Activated CD8-positive, alpha-beta T cell treated with anti-CD3 and anti-CD28 coated beads, Interleukin-2, amount 10 ng/mL, durations not matched to agents 7 days and 5 days (primary cell): ENCODE data around the gene SLC4A8. TPM values are rescaled to one million over a fixed set of nuclear protein-coding genes. Genes with fewer than 3 reads are reported as not detected.
"Not testable (repeated sequence)": the region's sequence is repeated elsewhere in the genome, so short reads cannot be mapped to it uniquely, and the experiment has no call there.

Experiments
- ATAC-seq: fragments of 150-1000 bp; cut with Tn5 transposase; one replicate; pipeline ENCODE4 v1.10.0; 2021; ENCODE audit warnings: moderate library complexity
- CTCF ChIA-PET: fragments of 350-600 bp; sonication (Branson Sonifier 250); formaldehyde crosslinking; loops from one replicate; lab custom pipeline; 2021; ENCODE audit warnings: antibody characterized with exemption; lab: Charles Lee
- POLR2A ChIA-PET: fragments of 350-600 bp; sonication (Branson Sonifier 250); formaldehyde crosslinking; loops from one replicate; lab custom pipeline; 2021; ENCODE audit warnings: antibody characterized with exemption; lab: Charles Lee
- DNase-seq: peaks from one replicate; pipeline ENCODE4 v3.0.0-alpha.2; 2020
- H3K27ac Mint-ChIP-seq: one replicate; pipeline ENCODE4 v1.8.0; 2021; ENCODE audit warnings: mild to moderate bottlenecking, mixed read lengths
- H3K27me3 Mint-ChIP-seq: one replicate; pipeline ENCODE4 v1.8.0; 2021; ENCODE audit warnings: low read depth, mixed read lengths
- H3K36me3 Mint-ChIP-seq: one replicate; pipeline ENCODE4 v1.8.0; 2021; ENCODE audit warnings: low read depth, mixed read lengths
- H3K4me1 Mint-ChIP-seq: one replicate; pipeline ENCODE4 v1.8.0; 2021; ENCODE audit warnings: low read depth, mixed read lengths
- H3K4me3 Mint-ChIP-seq: one replicate; pipeline ENCODE4 v1.8.0; 2021; ENCODE audit warnings: mild to moderate bottlenecking, mixed read lengths
- H3K9me3 Mint-ChIP-seq: one replicate; pipeline ENCODE4 v1.8.0; 2022; ENCODE audit warnings: mixed read lengths; ENCODE audit not compliant: insufficient read depth
- total RNA-seq, 2 experiments: library from RNA; stranded (reverse); gene quantifications; one replicate each; pipeline ENCODE4 v1.2.3, GENCODE V29; 2021

The SLC4A8 gene
- total RNA-seq, 2 experiments from 2014 or later, result 11.4 to 12.6 TPM

DNA sequence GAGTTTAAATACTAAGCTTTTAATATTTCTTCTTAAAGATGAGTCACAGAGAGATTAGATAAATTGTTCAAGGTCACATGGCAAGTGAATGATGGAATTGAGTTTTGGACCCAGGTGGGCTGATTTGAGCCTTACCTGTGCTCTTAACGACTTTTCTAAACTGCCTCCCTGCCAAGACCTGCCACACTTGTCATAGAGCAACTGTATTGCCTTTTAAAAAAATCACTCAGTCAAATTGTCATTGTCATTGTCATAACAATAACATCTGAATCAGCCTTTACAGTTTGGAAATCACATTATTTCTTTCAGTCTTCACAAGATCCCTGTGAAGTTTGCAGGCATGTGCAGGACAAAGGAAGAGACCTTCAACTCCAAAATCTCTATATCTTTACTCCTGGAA, 25.7 kb downstream of the SLC4A8 start:
- POLR2A ChIA-PET, result no interaction called here
- DNase-seq, result no peak
- H3K27me3 Mint-ChIP-seq, result no peaks in the 10 kb centered on the region
- H3K4me1 Mint-ChIP-seq, result peaks cover 10% of the 10 kb centered on the region
- H3K27ac Mint-ChIP-seq, result no peak overlapping the region
- H3K9me3 Mint-ChIP-seq, result no peaks in the 10 kb centered on the region
- H3K36me3 Mint-ChIP-seq, result peaks cover 2% of the 10 kb centered on the region
- H3K4me3 Mint-ChIP-seq, result no peak overlapping the region
- ATAC-seq, result no peak
- CTCF ChIA-PET, result interaction anchor here (2.3 kb wide), 1 partner anchor 30 kb away, joined by 6 read pairs; no protein-coding TSS in a partner anchor

DNA sequence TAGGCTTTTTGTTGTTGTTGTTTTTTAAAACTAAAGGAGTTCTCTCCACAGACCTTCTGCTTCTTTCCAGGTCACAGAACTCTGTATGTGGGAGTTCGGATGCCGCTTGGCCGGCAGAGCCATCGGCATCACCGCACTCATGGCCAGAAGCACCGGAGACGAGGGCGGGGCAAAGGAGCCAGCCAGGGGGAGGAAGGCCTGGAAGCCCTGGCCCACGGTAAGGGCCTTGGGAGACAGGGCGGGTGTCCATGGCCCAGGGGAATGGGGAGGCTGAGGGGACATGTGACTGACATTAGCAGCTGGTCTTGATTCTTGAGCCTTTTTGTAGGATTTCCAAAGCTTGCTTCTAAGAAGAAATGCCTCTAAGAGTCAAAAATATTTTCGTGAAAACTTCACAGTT, 26.2 kb downstream of the SLC4A8 start:
- H3K4me1 Mint-ChIP-seq, result peaks cover 10% of the 10 kb centered on the region
- DNase-seq (no peak), ATAC-seq (no peak)
- CTCF ChIA-PET, result no interaction called here
- no peaks in the 10 kb centered on the region for H3K9me3 Mint-ChIP-seq
- POLR2A ChIA-PET, result no interaction called here
- H3K4me3 Mint-ChIP-seq, result no peak overlapping the region
- no peak overlapping the region for H3K27ac Mint-ChIP-seq
- no peaks in the 10 kb centered on the region for H3K27me3 Mint-ChIP-seq
- peaks cover 2% of the 10 kb centered on the region for H3K36me3 Mint-ChIP-seq

DNA sequence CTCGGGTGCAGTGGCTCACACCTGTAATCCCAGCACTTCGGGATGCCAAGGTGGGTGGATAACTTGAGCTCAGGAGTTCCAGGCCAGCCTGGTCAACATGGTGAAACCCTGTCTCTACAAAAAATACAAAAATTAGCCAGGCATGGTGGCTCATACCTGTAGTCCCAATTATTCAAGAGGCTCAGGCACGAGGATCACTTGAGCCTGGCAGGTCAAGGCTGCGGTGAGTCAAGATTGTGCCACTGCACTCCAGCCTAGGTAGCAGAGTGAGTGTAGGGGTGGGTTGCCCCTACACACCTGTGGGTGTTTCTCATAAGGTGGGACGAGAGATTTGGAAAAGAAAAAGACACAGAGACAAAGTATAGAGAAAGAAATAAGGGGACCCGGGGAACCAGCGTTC, 29.4 kb downstream of the SLC4A8 start:
- H3K27me3 Mint-ChIP-seq, H3K4me1 Mint-ChIP-seq, H3K27ac Mint-ChIP-seq, H3K9me3 Mint-ChIP-seq, H3K4me3 Mint-ChIP-seq, CTCF ChIA-PET, ATAC-seq, POLR2A ChIA-PET, H3K36me3 Mint-ChIP-seq, DNase-seq: not testable (repeated sequence)

DNA sequence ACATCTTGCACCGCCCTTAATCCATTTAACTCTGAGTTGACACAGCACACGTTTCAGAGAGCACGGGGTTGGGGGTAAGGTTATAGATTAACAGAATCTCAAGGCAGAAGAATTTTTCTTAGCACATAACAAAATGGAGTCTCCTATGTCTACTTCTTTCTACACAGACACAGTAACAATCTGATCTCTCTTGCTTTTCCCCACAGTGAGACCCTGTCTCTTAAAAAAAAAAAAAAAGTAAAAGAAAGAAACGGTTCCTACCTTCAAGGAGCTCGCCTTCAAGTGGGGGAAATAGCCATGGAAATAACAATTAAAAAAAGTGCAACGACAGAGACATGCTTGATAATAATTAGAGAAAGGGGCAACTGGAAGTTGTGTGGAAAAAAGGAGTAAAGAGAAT, 30.4 kb downstream of the SLC4A8 start:
- H3K36me3 Mint-ChIP-seq, H3K4me3 Mint-ChIP-seq, DNase-seq, H3K27me3 Mint-ChIP-seq, H3K4me1 Mint-ChIP-seq, CTCF ChIA-PET, POLR2A ChIA-PET, H3K27ac Mint-ChIP-seq, ATAC-seq, H3K9me3 Mint-ChIP-seq: not testable (repeated sequence)

DNA sequence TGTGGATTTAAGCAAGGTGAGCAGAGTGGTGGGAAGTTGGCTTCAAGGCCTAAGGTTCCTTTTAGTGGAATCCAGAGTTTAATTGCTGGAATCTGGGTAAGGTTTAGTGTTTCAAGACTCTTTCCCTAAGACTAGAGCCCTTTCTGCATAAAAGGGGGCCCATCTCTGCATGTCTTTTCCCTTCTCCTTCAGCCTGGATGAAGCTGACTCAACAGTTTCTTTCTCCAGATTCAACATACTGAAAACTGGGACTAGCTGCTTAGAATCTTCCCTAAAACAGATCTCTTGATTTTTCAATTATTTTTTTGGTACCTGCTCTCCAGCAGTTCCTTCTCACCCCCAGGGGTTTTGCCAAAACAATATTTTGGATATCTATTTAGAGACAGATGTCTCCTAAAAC, 34.0 kb downstream of the SLC4A8 start:
- POLR2A ChIA-PET, result no interaction called here

DNA sequence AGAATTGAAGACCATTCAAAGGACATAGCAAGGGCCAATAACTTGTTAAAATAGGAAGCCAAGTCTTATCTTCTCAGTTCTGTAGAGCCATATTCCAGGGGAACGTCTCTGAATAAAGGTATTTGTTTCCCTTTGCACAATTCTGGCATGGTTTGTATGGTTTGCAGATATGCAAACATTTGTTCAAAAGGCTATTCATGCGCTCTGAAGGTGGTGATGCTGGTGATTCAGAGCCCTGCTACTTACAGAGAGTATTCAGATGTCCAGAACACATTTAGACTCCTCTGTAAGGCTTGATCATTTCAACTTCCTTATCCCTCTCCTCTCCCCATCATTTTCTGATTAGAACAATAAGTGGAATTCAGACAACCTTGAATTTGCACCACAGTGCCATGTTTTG, 35.9 kb downstream of the SLC4A8 start:
- Mint-ChIP-seq H3K27ac (no peak overlapping the region), H3K27me3 (no peaks in the 10 kb centered on the region), H3K4me1 (no peaks in the 10 kb centered on the region), H3K36me3 (peaks cover 6% of the 10 kb centered on the region), H3K9me3 (no peaks in the 10 kb centered on the region), H3K4me3 (no peak overlapping the region)
- ATAC-seq, result no peak
- ChIA-PET CTCF (interaction anchor here (0.6 kb wide), 1 partner anchor 120 kb away, joined by 3 read pairs; no protein-coding TSS in a partner anchor), POLR2A (interaction anchor here (0.7 kb wide), 1 partner anchor 16 kb away, joined by 3 read pairs; no protein-coding TSS in a partner anchor)
- DNase-seq, result no peak

More for the DNA sequence above, 34.0 kb downstream of the SLC4A8 start:
- Mint-ChIP-seq H3K4me3 (no peak overlapping the region), H3K9me3 (no peaks in the 10 kb centered on the region), H3K27ac (no peak overlapping the region), H3K4me1 (no peaks in the 10 kb centered on the region), H3K27me3 (no peaks in the 10 kb centered on the region), H3K36me3 (peaks cover 6% of the 10 kb centered on the region)
- DNase-seq, result no peak
- no peak for ATAC-seq
- CTCF ChIA-PET, result interaction anchor here (2.1 kb wide), 1 partner anchor 8 kb away, joined by 4 read pairs; no protein-coding TSS in a partner anchor

DNA sequence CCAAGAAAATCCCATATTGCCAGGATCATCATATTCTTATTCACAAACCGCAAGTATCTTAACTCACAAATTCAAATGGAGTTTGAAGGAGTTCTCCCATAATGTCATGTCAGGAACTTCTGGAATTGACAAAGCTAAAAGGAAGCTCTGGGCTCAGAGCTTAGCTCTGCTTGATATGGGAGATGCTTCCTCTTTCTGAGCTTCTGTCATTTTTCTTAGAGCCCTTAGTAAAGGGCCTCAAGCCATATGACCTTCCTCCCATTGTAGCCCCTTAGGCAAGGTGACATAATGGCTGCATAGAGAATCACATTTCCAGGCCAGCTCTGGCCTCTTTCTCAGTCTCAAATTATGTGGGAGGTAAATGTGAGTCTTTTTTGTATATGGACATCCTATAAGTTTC, 40.9 kb downstream of the SLC4A8 start:
- no peak for DNase-seq
- ATAC-seq, result no peak
- no peak overlapping the region for H3K4me3 Mint-ChIP-seq
- POLR2A ChIA-PET, result no interaction called here
- no peaks in the 10 kb centered on the region for H3K27me3 Mint-ChIP-seq
- H3K27ac Mint-ChIP-seq, result no peak overlapping the region
- CTCF ChIA-PET, result no interaction called here
- no peaks in the 10 kb centered on the region for H3K9me3 Mint-ChIP-seq
- H3K4me1 Mint-ChIP-seq, result no peaks in the 10 kb centered on the region
- H3K36me3 Mint-ChIP-seq, result peaks cover 11% of the 10 kb centered on the region

DNA sequence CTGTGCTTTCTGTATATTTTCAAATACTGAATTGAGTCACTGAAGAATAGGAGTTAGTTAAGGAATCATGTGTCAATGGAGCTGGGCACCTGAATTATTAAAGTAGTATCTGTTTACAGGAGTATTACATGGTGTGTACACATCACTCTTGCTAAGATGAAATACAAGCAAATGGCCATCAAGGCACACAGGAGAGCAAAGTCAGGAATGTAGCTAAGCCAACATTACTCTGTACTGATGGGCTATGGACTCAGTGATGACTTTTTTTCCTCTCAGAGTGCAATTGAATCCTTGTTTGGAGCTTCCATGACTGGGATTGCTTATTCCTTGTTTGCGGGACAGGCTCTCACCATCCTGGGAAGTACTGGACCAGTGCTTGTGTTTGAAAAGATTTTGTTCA, 45.5 kb downstream of the SLC4A8 start:
- ATAC-seq, result no peak
- ChIA-PET CTCF (interaction anchor here (0.8 kb wide), 1 partner anchor 62 kb away, joined by 4 read pairs; no protein-coding TSS in a partner anchor), POLR2A (no interaction called here)
- Mint-ChIP-seq H3K27ac (no peak overlapping the region), H3K36me3 (peaks cover 12% of the 10 kb centered on the region), H3K9me3 (no peaks in the 10 kb centered on the region), H3K27me3 (no peaks in the 10 kb centered on the region), H3K4me3 (no peak overlapping the region), H3K4me1 (no peaks in the 10 kb centered on the region)
- no peak for DNase-seq

DNA sequence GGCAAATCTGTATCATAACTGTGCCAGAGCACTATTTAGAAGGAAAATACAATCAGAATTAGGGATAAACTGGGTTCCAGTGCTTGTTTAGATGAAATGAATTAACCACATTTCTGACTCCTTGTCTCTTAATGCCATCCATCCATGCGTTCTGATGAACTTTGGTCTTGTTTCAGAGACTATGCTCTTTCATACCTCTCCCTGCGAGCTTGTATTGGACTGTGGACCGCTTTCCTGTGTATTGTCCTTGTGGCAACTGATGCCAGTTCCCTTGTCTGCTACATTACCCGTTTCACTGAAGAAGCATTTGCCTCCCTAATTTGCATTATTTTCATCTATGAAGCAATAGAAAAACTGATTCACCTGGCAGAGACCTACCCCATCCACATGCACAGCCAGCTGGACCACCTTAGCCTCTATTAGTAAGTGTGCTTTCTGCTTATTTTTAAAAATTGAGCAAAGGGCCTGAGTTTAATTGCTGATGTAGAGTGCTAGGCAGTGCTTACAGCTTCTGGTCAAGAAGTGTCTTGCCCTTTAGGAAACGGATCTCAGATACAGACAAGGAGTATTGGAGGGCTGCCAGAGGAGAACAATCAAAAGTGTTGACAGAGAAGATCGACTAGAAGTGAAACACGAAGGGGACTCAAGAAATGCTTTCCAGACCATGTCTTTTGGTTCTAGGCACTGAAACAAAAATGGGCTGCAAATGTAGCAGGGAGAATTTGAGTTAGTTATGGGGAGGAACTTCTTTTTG, 46.7 kb downstream of the SLC4A8 start:
- Mint-ChIP-seq H3K4me3 (no peak overlapping the region), H3K9me3 (no peaks in the 10 kb centered on the region), H3K4me1 (no peaks in the 10 kb centered on the region), H3K27ac (no peak overlapping the region), H3K36me3 (peaks cover 12% of the 10 kb centered on the region), H3K27me3 (no peaks in the 10 kb centered on the region)
- DNase-seq, result no peak
- ChIA-PET CTCF (interaction anchor here (0.8 kb wide), 1 partner anchor 61 kb away, joined by 4 read pairs; no protein-coding TSS in a partner anchor), POLR2A (interaction anchor here (0.7 kb wide), 2 partner anchors 8 to 403 kb away, joined by 3 to 4 read pairs; no protein-coding TSS in a partner anchor)
- ATAC-seq, result no peak

DNA sequence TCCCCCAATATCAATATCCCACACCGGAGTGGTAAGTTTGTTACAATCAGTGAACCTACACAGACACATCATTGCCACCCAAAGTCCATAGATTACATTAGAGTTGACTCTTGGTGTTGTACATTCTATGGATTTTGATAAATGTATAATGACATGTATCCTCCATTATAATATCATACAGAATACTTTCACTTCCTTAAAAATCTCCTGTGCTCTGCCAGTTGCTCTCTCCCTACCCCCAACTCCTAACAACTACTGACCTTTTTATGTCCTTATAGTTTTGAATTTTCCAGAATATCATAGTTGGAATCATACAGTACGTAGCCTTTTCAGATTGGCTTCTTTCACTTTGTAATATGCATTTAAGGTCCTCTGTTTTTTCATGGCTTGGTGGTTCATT, 48.4 kb downstream of the SLC4A8 start:
- no peak for ATAC-seq
- Mint-ChIP-seq H3K36me3 (peaks cover 12% of the 10 kb centered on the region), H3K27ac (no peak overlapping the region), H3K27me3 (no peaks in the 10 kb centered on the region), H3K4me3 (no peak overlapping the region), H3K4me1 (no peaks in the 10 kb centered on the region), H3K9me3 (no peaks in the 10 kb centered on the region)
- ChIA-PET POLR2A (no interaction called here), CTCF (interaction anchor here (1.7 kb wide), 1 partner anchor 59 kb away, joined by 6 read pairs; no protein-coding TSS in a partner anchor)
- no peak for DNase-seq

DNA sequence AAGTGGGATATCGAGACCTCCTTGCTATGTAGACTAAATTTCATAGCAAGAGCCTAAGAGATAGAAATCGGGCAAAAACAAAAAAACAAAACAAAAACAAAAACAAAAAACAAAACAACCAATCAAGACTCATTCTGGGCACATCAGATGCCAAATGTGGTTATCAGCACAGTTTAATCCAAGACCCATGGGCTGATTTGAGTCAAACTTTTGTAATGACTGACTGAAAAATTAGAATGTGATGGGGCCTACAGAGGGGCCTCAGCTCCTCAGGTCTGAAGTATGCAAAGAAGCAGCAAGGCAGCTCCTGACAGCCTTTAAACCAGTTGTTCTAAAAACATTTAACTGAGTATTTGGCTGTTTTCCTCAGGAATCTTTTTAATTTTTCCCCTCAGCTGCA, 49.3 kb downstream of the SLC4A8 start:
- H3K4me3 Mint-ChIP-seq, result no peak overlapping the region
- H3K4me1 Mint-ChIP-seq, result no peaks in the 10 kb centered on the region
- ChIA-PET CTCF (interaction anchor here (1.7 kb wide), 1 partner anchor 58 kb away, joined by 6 read pairs; no protein-coding TSS in a partner anchor), POLR2A (no interaction called here)
- H3K27me3 Mint-ChIP-seq, result no peaks in the 10 kb centered on the region
- ATAC-seq, result no peak
- no peaks in the 10 kb centered on the region for H3K9me3 Mint-ChIP-seq
- DNase-seq, result no peak
- H3K36me3 Mint-ChIP-seq, result peaks cover 15% of the 10 kb centered on the region
- no peak overlapping the region for H3K27ac Mint-ChIP-seq

DNA sequence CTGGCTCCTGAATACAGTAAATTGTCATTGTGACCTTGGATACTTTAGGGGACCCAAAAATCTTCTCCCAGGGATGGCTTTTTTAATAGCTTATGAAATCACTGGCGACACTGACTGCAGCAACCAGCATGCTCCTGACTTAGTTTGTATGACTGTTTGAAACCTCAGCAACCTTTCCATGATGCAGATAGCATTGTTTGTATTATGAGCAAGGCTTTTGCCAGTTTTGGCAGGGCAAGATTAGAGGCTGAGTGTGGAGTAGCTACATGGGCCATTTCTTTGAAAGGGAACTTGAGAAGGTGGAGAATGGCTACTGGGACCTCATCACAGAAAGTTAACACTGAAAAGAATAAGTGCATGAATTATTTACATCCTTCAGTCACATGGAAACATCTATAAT, 50.9 kb downstream of the SLC4A8 start:
- Mint-ChIP-seq H3K9me3 (no peaks in the 10 kb centered on the region), H3K4me3 (no peak overlapping the region), H3K27me3 (no peaks in the 10 kb centered on the region), H3K27ac (no peak overlapping the region), H3K4me1 (peaks cover 3% of the 10 kb centered on the region), H3K36me3 (peaks cover 10% of the 10 kb centered on the region)
- CTCF ChIA-PET, result no interaction called here
- ATAC-seq (no peak), DNase-seq (no peak)
- POLR2A ChIA-PET, result no interaction called here
